PC-9 (cell line): Measurements from ENCODE around the gene GPER1. TPM values are rescaled to one million over a fixed set of nuclear protein-coding genes. Genes with fewer than 3 reads are reported as not detected.
A peak's percentile ranks its signal among the peaks of the same experiment; 100 is the strongest.

Experiments used
- BruUV-seq: library from RNA; stranded (reverse); fragments of 400-500 nt; replicated peaks from 2 replicates; lab custom pipeline; 2021; lab: Mats Ljungman, UMichigan
- CTCF ChIA-PET: fragments of 300-600 bp; sonication (Branson Sonifier 250); formaldehyde crosslinking; loops from one replicate; lab custom pipeline; 2022; ENCODE audit warnings: antibody characterized with exemption; lab: Charles Lee
- POLR2A ChIA-PET: fragments of 300-600 bp; sonication (Branson Sonifier 250); formaldehyde crosslinking; loops from one replicate; lab custom pipeline; 2022; ENCODE audit warnings: antibody characterized with exemption; ENCODE audit not compliant: unreplicated experiment; lab: Charles Lee
- DNase-seq, 2 experiments: peaks; one replicate each; pipeline versions ENCODE4 v3.0.0 to v3.0.0-alpha.2; 2015 to 2022; ENCODE audit warnings: mixed read lengths in 1 of 2
- H2AFZ ChIP-seq: fragments of 200-600 bp; sonication (generic); 2 replicates; pipeline ENCODE4 v1.8.1; 2017; ENCODE audit warnings: antibody characterized with exemption
- H3F3A ChIP-seq: fragments of 200-600 bp; sonication (generic); 2 replicates; pipeline ENCODE4 v1.8.1; 2017; ENCODE audit warnings: antibody characterized with exemption, mild to moderate bottlenecking, low read depth; ENCODE audit not compliant: insufficient read depth
- H3K27ac ChIP-seq: fragments of 200-600 bp; sonication (generic); 2 replicates; pipeline ENCODE4 v1.6.1; 2016; ENCODE audit warnings: mixed run types
- H3K27me3 ChIP-seq: fragments of 200-600 bp; sonication (generic); 2 replicates; pipeline ENCODE4 v1.6.1; 2016; ENCODE audit warnings: low read depth, mixed run types; ENCODE audit not compliant: insufficient read depth
- H3K36me3 ChIP-seq: fragments of 200-600 bp; sonication (generic); 2 replicates; pipeline ENCODE4 v1.6.1; 2016; ENCODE audit warnings: low read depth, mixed run types
- H3K4me1 ChIP-seq: fragments of 200-600 bp; sonication (generic); replicated peaks from 2 replicates; pipeline ENCODE4 v1.6.1; 2016; ENCODE audit warnings: mixed run types; ENCODE audit not compliant: insufficient read depth
- H3K4me2 ChIP-seq: fragments of 200-600 bp; sonication (generic); 2 replicates; pipeline ENCODE4 v1.6.1; 2017; ENCODE audit warnings: mixed run types
- H3K4me3 ChIP-seq: fragments of 200-600 bp; sonication (generic); 2 replicates; pipeline ENCODE4 v1.6.1; 2016; ENCODE audit warnings: mixed run types
- H3K79me2 ChIP-seq: fragments of 200-600 bp; sonication (generic); 2 replicates; pipeline ENCODE4 v1.6.1; 2017; ENCODE audit warnings: low read depth, mixed run types
- H3K9me2 ChIP-seq: fragments of 200-600 bp; sonication (generic); 2 replicates; pipeline ENCODE4 v1.8.1; 2017; ENCODE audit warnings: mild to moderate bottlenecking; ENCODE audit not compliant: insufficient read depth
- H3K9me3 ChIP-seq: fragments of 200-600 bp; sonication (generic); 2 replicates; pipeline ENCODE4 v1.8.1; 2016; ENCODE audit warnings: low read depth; ENCODE audit not compliant: insufficient read depth
- H4K20me1 ChIP-seq: fragments of 200-600 bp; sonication (generic); 2 replicates; pipeline ENCODE4 v1.8.1; 2017; ENCODE audit not compliant: insufficient read depth
- CTCF ChIP-seq: fragments of 200-600 bp; sonication (generic); conservative IDR thresholded peaks from 2 replicates; pipeline ENCODE4 v1.6.1; 2017; ENCODE audit warnings: mixed run types, antibody characterized with exemption, mild to moderate bottlenecking, moderate library complexity
- EZH2 ChIP-seq: fragments of 200-600 bp; sonication (generic); IDR thresholded peaks from 2 replicates; pipeline ENCODE4 v1.8.0; 2017; ENCODE audit warnings: antibody characterized with exemption, low read depth
- intact Hi-C: fragments of 100-400 bp; cut with micrococcal nuclease; formaldehyde crosslinking; loops from one replicate; pipeline ENCODE4 v1.10.0; 2022; ENCODE audit not compliant: unreplicated experiment
- total RNA-seq: library from RNA; stranded (reverse); gene quantifications from 2 replicates; pipeline ENCODE4 v1.2.3, GENCODE V29; 2021

The GPER1 gene
- total RNA-seq, 1 experiment from 2014 or later = 0.37 TPM

DNA sequence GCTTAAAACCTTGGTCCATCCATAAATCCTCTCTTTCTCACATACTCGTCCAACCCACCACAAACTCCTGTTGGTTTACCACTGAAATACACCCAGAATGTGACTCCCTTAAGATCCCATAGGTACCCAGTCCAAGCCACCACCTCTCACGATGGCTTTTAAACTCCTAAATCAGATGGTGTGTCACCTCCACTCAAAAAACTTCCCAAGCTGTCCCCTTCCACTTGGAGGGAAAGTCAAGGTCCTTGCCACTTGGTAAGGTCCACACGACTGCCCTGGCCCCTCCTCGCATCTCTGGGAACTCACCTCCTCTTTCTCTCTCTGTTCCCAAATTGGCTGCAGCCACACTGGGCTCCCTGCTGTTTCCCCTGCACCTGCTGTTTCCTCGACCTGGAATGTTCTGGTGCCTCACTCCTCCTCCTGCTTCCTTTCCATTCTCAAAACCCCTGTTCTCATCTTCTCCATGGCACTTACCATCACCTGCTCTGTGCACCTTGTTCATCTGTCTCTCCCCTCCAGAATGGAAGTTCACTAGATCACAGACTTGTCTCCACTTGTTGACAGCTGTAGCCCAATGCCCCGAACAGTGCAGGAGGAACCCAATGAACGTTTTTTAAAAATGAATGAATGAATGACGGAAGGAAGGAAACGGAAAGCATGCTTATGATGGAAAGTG is 49.1 kb downstream of the GPER1 start:
- no peak overlapping the region for H3K27ac ChIP-seq
- ChIA-PET CTCF (no interaction called here), POLR2A (interaction anchor here (0.6 kb wide), 1 partner anchor 148 kb away, joined by 4 read pairs; no protein-coding TSS in a partner anchor)
- peak overlapping the region; percentile 74 for H3K4me3 ChIP-seq
- BruUV-seq = TSS peak; percentile 52
- no peaks in the 10 kb centered on the region for H3K36me3 ChIP-seq
- H2AFZ ChIP-seq = peak overlapping the region; percentile 92
- H3K4me1 ChIP-seq = peaks cover 19% of the 10 kb centered on the region
- intact Hi-C loops = loop anchor here (5.0 kb wide), 2 partner anchors 50 to 320 kb away; partner anchors contain the start of genes GPER1 and MICALL2
- TF ChIP-seq EZH2 = no peak
- TF ChIP-seq CTCF = no peak
- H4K20me1 ChIP-seq = peaks cover 19% of the 10 kb centered on the region; the same call in 1 of the 2 replicates
- peaks cover 44% of the 10 kb centered on the region for H3K79me2 ChIP-seq
- H3K9me3 ChIP-seq = no peaks in the 10 kb centered on the region
- H3F3A ChIP-seq = peaks cover 27% of the 10 kb centered on the region
- peak overlapping the region; percentile 98 for H3K4me2 ChIP-seq
- no peaks in the 10 kb centered on the region for H3K27me3 ChIP-seq
- no peak for DNase-seq
- no peaks in the 10 kb centered on the region for H3K9me2 ChIP-seq

DNA sequence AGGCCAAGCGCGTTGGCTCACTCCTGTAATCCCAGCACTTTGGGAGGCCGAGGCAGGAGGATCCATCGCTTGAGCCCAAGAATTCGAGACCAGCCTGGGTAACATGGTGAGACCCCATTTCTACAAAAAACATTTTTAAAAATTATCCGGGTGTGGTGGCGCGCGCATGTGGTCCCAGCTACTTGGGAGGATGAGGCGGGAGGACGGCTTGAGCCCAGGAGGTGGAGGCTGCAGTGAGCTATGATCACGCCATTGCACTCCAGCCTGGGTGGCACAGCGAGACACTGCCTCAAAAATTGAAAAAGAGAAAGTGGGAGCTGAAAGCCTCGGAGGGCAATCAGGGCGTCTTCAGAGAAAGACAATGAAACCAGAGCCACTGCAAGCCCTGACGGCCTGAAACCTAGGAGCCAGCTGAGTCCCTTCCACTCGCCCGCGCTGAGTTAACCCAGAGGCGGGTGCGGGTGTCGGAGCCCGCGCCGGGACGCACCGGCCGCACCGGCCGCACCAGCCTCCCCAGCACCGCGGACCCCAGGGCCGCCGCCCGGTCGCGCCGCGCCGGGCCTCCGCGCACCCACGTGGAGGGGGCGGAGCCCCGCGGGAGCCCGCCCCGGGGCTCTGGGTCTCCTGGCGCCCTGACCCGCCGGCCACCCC is 49.7 kb downstream of the GPER1 start:
- Histone ChIP-seq H3K79me2 (peaks cover 37% of the 10 kb centered on the region), H3K4me1 (peaks cover 19% of the 10 kb centered on the region), H3K27me3 (no peaks in the 10 kb centered on the region), H2AFZ (peak overlapping the region; percentile 92), H3K9me2 (no peaks in the 10 kb centered on the region), H3K36me3 (no peaks in the 10 kb centered on the region), H3F3A (peaks cover 27% of the 10 kb centered on the region), H3K4me3 (peak overlapping the region; percentile 74), H3K27ac (no peak overlapping the region; the same call in 1 of the 2 replicates), H3K9me3 (no peaks in the 10 kb centered on the region), H3K4me2 (peak overlapping the region; percentile 98), H4K20me1 (peaks cover 15% of the 10 kb centered on the region; the same call in 1 of the 2 replicates)
- ChIA-PET CTCF (interaction anchor here (1.2 to 1.3 kb wide), 2 partner anchors 19 to 144 kb away, joined by 5 read pairs; no protein-coding TSS in a partner anchor), POLR2A (interaction anchor here (0.6 kb wide), 2 partner anchors 39 to 419 kb away, joined by 7 to 8 read pairs; partner anchors contain the start of gene TMEM184A)
- no peak for DNase-seq
- BruUV-seq = no TSS peak
- TF ChIP-seq CTCF = no peak
- no peak for TF ChIP-seq EZH2
- intact Hi-C loops = loop anchor here (2.0 to 5.0 kb wide), 3 partner anchors 19 to 320 kb away; partner anchors contain the start of genes GPER1 and MICALL2

- Histone ChIP-seq H4K20me1 (0 out of 2 replicates have a peak, but pooled peaks cover 7% of the 10 kb centered on the region), H3K27me3 (no peaks in the 10 kb centered on the region), H3K4me3 (no peak overlapping the region), H3K79me2 (peaks cover 13% of the 10 kb centered on the region), H3K9me3 (no peaks in the 10 kb centered on the region), H3K36me3 (no peaks in the 10 kb centered on the region), H3K4me2 (no peak overlapping the region), H3K9me2 (no peaks in the 10 kb centered on the region), H2AFZ (no peak overlapping the region), H3K27ac (no peak overlapping the region), H3K4me1 (peaks cover 19% of the 10 kb centered on the region), H3F3A (peaks cover 27% of the 10 kb centered on the region)
- TF ChIP-seq EZH2 (no peak), CTCF (no peak)
- BruUV-seq = no TSS peak
- ChIA-PET POLR2A (no interaction called here), CTCF (interaction anchor here (0.7 kb wide), 1 partner anchor 11 kb away, joined by 3 read pairs; no protein-coding TSS in a partner anchor)
- intact Hi-C loops = no loop called here
- DNase-seq = no peak
Measured at GRCh38 chr7:1140476-1141104, 52.7 kb downstream of the GPER1 start.
